Osteoblast (primary cell): ENCODE data around the gene DOCK11. TPM values are rescaled to one million over a fixed set of nuclear protein-coding genes. Genes with fewer than 3 reads are reported as not detected.

Source experiments
- DNase-seq: peaks from one replicate; pipeline ENCODE4 v3.0.0; 2011; ENCODE audit warnings: low spot score, mixed read lengths; ENCODE audit not compliant: insufficient read length; ENCODE audit errors: missing footprints
- H2AFZ ChIP-seq: 2 replicates; pipeline ENCODE4 v1.6.0; 2011; ENCODE audit warnings: mild to moderate bottlenecking, low read length
- H3K27ac ChIP-seq: 2 replicates; pipeline ENCODE4 v1.5.1; 2011; ENCODE audit warnings: mild to moderate bottlenecking, low read depth, low read length, moderate library complexity
- H3K27me3 ChIP-seq: 2 replicates; pipeline ENCODE4 v1.6.0; 2012; ENCODE audit warnings: mild to moderate bottlenecking, control low read depth, inconsistent platforms, low read length, moderate library complexity; ENCODE audit not compliant: insufficient read depth
- H3K36me3 ChIP-seq: 2 replicates; pipeline ENCODE4 v1.5.1; 2011; ENCODE audit warnings: mild to moderate bottlenecking, low read length, control low read depth, moderate library complexity; ENCODE audit not compliant: insufficient read depth
- H3K4me1 ChIP-seq: 2 replicates; pipeline ENCODE4 v1.5.1; 2011; ENCODE audit warnings: mild to moderate bottlenecking, low read length, control low read depth, moderate library complexity; ENCODE audit not compliant: insufficient read depth
- H3K4me2 ChIP-seq: 2 replicates; pipeline ENCODE4 v1.6.0; 2011; ENCODE audit warnings: mild to moderate bottlenecking, low read length; ENCODE audit not compliant: insufficient read depth
- H3K4me3 ChIP-seq: fragments of 200-600 bp; sonication (generic); 3 replicates; pipeline ENCODE4 v1.5.1; 2012; ENCODE audit warnings: mild to moderate bottlenecking, low read length, inconsistent platforms; ENCODE audit not compliant: insufficient read depth
- H3K79me2 ChIP-seq: 2 replicates; pipeline ENCODE4 v1.6.0; 2012; ENCODE audit warnings: mild to moderate bottlenecking, low read length, control low read depth, inconsistent platforms; ENCODE audit not compliant: insufficient read depth
- H3K9me3 ChIP-seq: 2 replicates; pipeline ENCODE4 v1.5.1; 2011; ENCODE audit warnings: low read depth, low read length, control low read depth
- H4K20me1 ChIP-seq: 2 replicates; pipeline ENCODE4 v1.6.0; 2012; ENCODE audit warnings: mild to moderate bottlenecking, low read length, control low read depth; ENCODE audit not compliant: insufficient read depth
- CTCF ChIP-seq: IDR thresholded peaks from 2 replicates; pipeline ENCODE4 v1.5.1; 2011; ENCODE audit warnings: mild to moderate bottlenecking, low read depth, low read length, moderate library complexity; ENCODE audit errors: extremely low read depth
- total RNA-seq: library from RNA; depleted of rRNA; stranded (reverse); fragments of >200 nt; gene quantifications from 2 replicates; pipeline ENCODE4 v1.2.3, GENCODE V29; 2012

DOCK11 gene
- total RNA-seq, 1 donor, result 26.4 TPM

GRCh38 chrX:118502161-118502789 is 6.7 kb downstream of the DOCK11 start:
- DNase-seq, result no peak
- Histone ChIP-seq H3K27ac (no peak overlapping the region), H3K4me2 (no peak overlapping the region), H3K4me1 (no peaks in the 10 kb centered on the region), H3K36me3 (no peaks in the 10 kb centered on the region), H4K20me1 (no peaks in the 10 kb centered on the region), H3K4me3 (no peak overlapping the region), H3K9me3 (no peaks in the 10 kb centered on the region), H3K27me3 (no peaks in the 10 kb centered on the region), H3K79me2 (peaks cover 16% of the 10 kb centered on the region), H2AFZ (no peak overlapping the region)
- no peak for TF ChIP-seq CTCF

- no peak overlapping the region for H3K4me2 ChIP-seq
- no peak overlapping the region for H2AFZ ChIP-seq
- DNase-seq, result no peak
- H3K4me3 ChIP-seq, result no peak overlapping the region
- no peaks in the 10 kb centered on the region for H4K20me1 ChIP-seq
- H3K27me3 ChIP-seq, result no peaks in the 10 kb centered on the region
- peaks cover 6% of the 10 kb centered on the region for H3K79me2 ChIP-seq
- no peak for TF ChIP-seq CTCF
- H3K36me3 ChIP-seq, result no peaks in the 10 kb centered on the region
- no peak overlapping the region for H3K27ac ChIP-seq
- no peaks in the 10 kb centered on the region for H3K9me3 ChIP-seq
- H3K4me1 ChIP-seq, result no peaks in the 10 kb centered on the region
These were observed 7.8 kb downstream of the DOCK11 start for GRCh38 chrX:118503260-118504041.

- no peak overlapping the region for H3K4me2 ChIP-seq
- no peaks in the 10 kb centered on the region for H3K36me3 ChIP-seq
- no peaks in the 10 kb centered on the region for H3K9me3 ChIP-seq
- no peak overlapping the region for H3K27ac ChIP-seq
- no peaks in the 10 kb centered on the region for H3K27me3 ChIP-seq
- no peaks in the 10 kb centered on the region for H4K20me1 ChIP-seq
- H3K79me2 ChIP-seq, result peaks cover 2% of the 10 kb centered on the region
- no peak overlapping the region for H2AFZ ChIP-seq
- H3K4me3 ChIP-seq, result no peak overlapping the region
- TF ChIP-seq CTCF, result no peak
- DNase-seq, result no peak
- no peaks in the 10 kb centered on the region for H3K4me1 ChIP-seq
These were observed 9.0 kb downstream of the DOCK11 start for GRCh38 chrX:118504581-118504980.

GRCh38 chrX:118506805-118507480 is 11.3 kb downstream of the DOCK11 start:
- no peaks in the 10 kb centered on the region for H3K4me1 ChIP-seq
- TF ChIP-seq CTCF, result no peak
- no peak overlapping the region for H3K4me3 ChIP-seq
- H3K9me3 ChIP-seq, result no peaks in the 10 kb centered on the region
- no peak overlapping the region for H3K4me2 ChIP-seq
- DNase-seq, result no peak
- H3K27ac ChIP-seq, result no peak overlapping the region
- no peaks in the 10 kb centered on the region for H3K27me3 ChIP-seq
- no peaks in the 10 kb centered on the region for H3K79me2 ChIP-seq
- H2AFZ ChIP-seq, result no peak overlapping the region
- H3K36me3 ChIP-seq, result no peaks in the 10 kb centered on the region
- H4K20me1 ChIP-seq, result no peaks in the 10 kb centered on the region
